GM12878 (cell line): ENCODE results near the gene MILR1.

ENCODE experiments used
- CEBPB ChIP-seq, 2 experiments: fragments of 150-350 bp in 1 of 2; IDR thresholded peaks; 2 replicates each; pipeline ENCODE4 v1.6.1; 2012 to 2014; ENCODE audit warnings: low read depth in 2 of 2, low read length in 2 of 2, borderline replicate concordance in 1 of 2, inconsistent platforms in 1 of 2
- CHD4 ChIP-seq: fragments of 200-600 bp; sonication (generic); IDR thresholded peaks from 2 replicates; pipeline ENCODE4 v1.6.1; 2016; ENCODE audit warnings: mild to moderate bottlenecking
- CTCF ChIP-seq, 3 experiments: IDR thresholded peaks in 2 of 3; conservative IDR thresholded peaks in 1 of 3; 2 replicates each; pipeline ENCODE4 v1.5.1; 2011; ENCODE audit warnings: low read depth in 3 of 3, low read length in 3 of 3, mild to moderate bottlenecking in 3 of 3, control low read depth in 2 of 3, moderate library complexity in 2 of 3, inconsistent platforms in 1 of 3, mixed read lengths in 1 of 3; ENCODE audit not compliant: control insufficient read depth in 2 of 3, insufficient read depth in 1 of 3; ENCODE audit errors: extremely low read depth in 1 of 3
- KDM1A ChIP-seq: fragments of 200-600 bp; sonication (generic); IDR thresholded peaks from 2 replicates; pipeline ENCODE4 v1.6.1; 2016; ENCODE audit warnings: borderline replicate concordance
- NFYB ChIP-seq: IDR thresholded peaks from 2 replicates; pipeline ENCODE4 v1.6.1; 2011; ENCODE audit warnings: low read depth, mild to moderate bottlenecking, low read length, improper control_type of control experiment, moderate library complexity; ENCODE audit not compliant: insufficient read depth
- POLR2AphosphoS2 ChIP-seq: IDR thresholded peaks from 2 replicates; pipeline ENCODE4 v1.6.1; 2011; ENCODE audit warnings: low read depth, mild to moderate bottlenecking, low read length, improper control_type of control experiment, moderate library complexity
- ZNF207 ChIP-seq: fragments of 450-650 bp; IDR thresholded peaks from 2 replicates; pipeline ENCODE4 v1.6.1; 2014; ENCODE audit warnings: antibody characterized with exemption, mild to moderate bottlenecking, borderline replicate concordance

- TF ChIP-seq CTCF (IDR thresholded peaks at IDR 0.05 in 2 of 3, conservative IDR thresholded peaks at IDR 0.05 in 1 of 3; ENCODE audit: control insufficient read depth in 2 of 3, extremely low read depth in 1 of 3, insufficient read depth in 1 of 3, low read depth in 3 of 3, low read length in 3 of 3) = no peak
- no peak for TF ChIP-seq ZNF207
- TF ChIP-seq KDM1A = no peak
- TF ChIP-seq POLR2AphosphoS2 = no peak
- no peak for TF ChIP-seq CHD4
- TF ChIP-seq NFYB = no peak
- no peak for TF ChIP-seq CEBPB (IDR thresholded peaks at IDR 0.05; ENCODE audit: borderline replicate concordance in 1 of 2, low read depth in 2 of 2, low read length in 2 of 2)
Measured at GRCh38 chr17:64439956-64440355, 9.0 kb upstream of the MILR1 start.
